GM03348 (cell line): ENCODE results near the gene TMEM218.

Experiments used
- DNase-seq: peaks from one replicate; pipeline ENCODE4 v3.0.0; 2012; ENCODE audit warnings: low spot score

The TMEM218 gene

DNA sequence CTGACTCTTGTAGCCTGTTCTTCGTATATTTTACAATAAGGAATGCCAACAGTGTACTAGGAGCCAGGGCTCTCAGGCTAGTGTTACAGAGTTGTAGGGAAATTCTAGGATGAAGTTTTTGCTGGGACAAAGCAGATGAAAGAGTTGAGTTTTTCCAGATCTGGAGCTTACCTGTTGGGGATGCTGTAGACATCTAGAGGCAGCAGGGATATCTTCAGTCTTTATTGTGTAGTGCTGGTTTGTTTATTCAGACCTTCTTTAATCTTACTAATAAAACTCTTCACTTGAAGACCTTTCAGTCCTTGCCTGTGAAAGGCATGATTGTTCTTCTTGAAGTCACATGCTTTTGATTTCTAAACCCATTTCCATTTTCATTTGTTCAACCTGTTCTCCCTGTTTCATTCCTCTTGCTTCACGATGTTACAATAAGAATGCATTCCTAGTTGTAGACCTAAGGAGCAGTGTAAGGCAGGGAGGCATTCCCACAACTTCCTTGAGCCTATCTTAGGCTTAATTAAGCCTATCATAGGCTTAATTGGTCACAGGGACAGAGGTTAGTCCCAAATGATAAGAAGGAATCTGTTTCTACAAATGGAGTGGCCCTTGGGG, 56.2 kb downstream of the TMEM218 start:
- DNase-seq: no peak

DNA sequence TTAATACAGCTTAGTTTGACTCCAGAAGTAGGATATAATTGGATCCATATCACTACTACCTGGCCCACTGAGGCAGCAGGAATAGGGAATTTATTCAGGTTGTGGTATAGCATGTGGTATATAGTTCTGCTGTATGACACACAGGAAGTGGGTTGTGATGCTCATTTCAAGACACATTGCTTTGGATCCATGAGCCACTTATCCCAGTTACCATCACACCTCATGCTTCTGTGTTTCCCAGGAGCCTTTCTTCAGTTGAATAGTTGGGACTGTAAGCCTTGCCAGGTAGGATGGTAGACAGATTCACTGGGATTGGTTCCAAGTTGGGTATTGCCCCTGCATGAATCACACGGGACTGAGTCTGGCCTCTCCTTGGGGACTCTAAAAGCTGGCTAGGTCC, 58.3 kb downstream of the TMEM218 start:
- DNase-seq: no peak

DNA sequence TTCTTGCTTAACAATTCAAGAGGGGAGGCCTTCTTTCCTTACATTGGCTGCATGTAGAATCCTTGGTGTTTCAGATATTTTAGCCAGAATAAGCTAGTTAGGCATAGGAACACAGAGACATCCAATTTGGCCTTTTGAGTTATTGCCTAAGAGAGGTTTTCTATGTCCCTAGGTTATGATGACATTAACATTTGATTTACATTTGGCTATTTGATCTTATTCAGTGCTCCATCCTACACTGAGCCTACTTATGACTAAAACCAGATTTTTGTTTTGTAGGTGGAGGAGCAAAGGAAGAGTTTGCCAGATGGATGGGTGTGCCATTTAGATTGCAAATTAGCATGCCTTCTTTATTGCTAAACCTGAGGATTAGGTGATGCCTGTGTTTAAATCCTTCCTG, 59.4 kb downstream of the TMEM218 start:
- no peak for DNase-seq

DNA sequence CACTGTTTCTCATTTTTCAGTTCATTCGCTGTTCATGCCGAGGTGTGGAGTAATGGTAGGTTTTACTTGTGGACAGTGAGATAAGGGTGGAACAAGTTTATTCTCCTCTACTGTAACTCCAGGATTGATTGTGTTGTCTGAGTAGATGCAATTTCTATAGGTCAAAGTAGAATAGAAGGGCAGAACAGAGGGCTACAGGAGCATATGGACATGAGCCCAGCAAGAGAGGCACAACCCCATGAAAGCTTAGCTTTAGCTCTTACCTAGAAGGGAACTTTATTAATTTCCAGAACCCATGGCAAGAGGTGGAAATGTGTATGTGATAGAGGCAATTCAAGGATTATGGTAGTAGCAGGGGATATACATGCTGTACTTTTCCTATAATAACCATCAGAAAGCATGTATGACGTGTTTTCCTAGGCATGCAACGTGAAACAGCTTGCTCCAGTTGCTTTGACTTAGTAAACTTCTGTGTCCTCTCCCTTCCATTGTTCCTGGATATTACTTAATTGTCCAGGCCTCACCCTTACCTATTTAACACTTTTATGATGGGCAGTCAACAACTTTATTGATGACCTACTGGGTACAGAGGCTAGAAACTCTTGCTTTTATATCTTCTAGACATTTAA, 62.1 kb downstream of the TMEM218 start:
- DNase-seq: no peak
